Measurements from ENCODE around the gene BRD9.

DNA sequence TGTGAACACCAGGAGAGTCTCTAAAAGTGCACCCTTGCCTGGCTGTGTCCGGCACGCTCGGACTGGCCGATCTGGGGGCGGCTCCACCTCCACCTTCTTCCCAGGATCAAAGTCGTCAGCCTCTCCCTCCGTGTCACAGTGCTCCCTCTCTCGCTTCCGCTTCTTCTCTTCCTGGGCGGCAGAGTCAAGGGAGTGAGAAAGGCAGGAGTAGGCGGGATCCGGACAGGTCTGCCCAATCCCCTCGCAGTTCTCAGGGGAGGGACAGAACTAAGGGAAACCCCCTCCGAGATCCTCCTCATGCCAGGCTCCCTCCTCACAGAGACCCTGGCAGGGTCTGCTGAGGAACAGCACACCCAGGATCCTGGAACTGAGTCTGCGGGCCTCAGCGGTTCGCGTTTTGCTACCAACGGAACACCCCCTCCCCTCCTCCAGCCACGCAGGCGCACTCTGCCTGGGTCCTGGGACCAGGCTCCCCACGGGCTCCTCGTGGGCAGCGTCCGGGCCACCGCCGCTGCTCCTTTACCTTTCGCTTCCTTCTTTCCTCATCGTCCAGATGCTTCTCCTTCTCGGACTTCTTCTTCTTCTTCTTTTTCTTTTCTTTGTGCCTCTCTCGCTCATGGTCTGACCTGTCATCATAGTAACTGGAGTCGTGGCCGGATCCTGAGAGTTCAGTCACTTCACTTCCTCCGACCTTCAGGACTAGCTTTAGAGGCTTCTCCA lies 1.3 kb downstream of the BRD9 start:
- TF ChIP-seq, protein P1, sequence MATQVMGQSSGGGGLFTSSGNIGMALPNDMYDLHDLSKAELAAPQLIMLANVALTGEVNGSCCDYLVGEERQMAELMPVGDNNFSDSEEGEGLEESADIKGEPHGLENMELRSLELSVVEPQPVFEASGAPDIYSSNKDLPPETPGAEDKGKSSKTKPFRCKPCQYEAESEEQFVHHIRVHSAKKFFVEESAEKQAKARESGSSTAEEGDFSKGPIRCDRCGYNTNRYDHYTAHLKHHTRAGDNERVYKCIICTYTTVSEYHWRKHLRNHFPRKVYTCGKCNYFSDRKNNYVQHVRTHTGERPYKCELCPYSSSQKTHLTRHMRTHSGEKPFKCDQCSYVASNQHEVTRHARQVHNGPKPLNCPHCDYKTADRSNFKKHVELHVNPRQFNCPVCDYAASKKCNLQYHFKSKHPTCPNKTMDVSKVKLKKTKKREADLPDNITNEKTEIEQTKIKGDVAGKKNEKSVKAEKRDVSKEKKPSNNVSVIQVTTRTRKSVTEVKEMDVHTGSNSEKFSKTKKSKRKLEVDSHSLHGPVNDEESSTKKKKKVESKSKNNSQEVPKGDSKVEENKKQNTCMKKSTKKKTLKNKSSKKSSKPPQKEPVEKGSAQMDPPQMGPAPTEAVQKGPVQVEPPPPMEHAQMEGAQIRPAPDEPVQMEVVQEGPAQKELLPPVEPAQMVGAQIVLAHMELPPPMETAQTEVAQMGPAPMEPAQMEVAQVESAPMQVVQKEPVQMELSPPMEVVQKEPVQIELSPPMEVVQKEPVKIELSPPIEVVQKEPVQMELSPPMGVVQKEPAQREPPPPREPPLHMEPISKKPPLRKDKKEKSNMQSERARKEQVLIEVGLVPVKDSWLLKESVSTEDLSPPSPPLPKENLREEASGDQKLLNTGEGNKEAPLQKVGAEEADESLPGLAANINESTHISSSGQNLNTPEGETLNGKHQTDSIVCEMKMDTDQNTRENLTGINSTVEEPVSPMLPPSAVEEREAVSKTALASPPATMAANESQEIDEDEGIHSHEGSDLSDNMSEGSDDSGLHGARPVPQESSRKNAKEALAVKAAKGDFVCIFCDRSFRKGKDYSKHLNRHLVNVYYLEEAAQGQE (IDR thresholded peaks at IDR 0.05; ENCODE audit: insufficient replicate concordance, low read depth), result no peak
- TF ChIP-seq, protein P2, sequence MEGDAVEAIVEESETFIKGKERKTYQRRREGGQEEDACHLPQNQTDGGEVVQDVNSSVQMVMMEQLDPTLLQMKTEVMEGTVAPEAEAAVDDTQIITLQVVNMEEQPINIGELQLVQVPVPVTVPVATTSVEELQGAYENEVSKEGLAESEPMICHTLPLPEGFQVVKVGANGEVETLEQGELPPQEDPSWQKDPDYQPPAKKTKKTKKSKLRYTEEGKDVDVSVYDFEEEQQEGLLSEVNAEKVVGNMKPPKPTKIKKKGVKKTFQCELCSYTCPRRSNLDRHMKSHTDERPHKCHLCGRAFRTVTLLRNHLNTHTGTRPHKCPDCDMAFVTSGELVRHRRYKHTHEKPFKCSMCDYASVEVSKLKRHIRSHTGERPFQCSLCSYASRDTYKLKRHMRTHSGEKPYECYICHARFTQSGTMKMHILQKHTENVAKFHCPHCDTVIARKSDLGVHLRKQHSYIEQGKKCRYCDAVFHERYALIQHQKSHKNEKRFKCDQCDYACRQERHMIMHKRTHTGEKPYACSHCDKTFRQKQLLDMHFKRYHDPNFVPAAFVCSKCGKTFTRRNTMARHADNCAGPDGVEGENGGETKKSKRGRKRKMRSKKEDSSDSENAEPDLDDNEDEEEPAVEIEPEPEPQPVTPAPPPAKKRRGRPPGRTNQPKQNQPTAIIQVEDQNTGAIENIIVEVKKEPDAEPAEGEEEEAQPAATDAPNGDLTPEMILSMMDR (IDR thresholded peaks at IDR 0.05; ENCODE audit: insufficient read depth, low read length), result no peak
- no peak; the same call in 1 of the 2 replicates for TF ChIP-seq POLR2AphosphoS5 (IDR thresholded peaks at IDR 0.05; ENCODE audit: low read depth)

All from HL-60 (cell line).